Measurements from ENCODE around the gene DGCR8.

- TF ChIP-seq CTCF (conservative IDR thresholded peaks at IDR 0.05) (no peak), EZH2 (IDR thresholded peaks at IDR 0.05; ENCODE audit: low read depth) (no peak)
Observed at GRCh38 chr22:20063271-20064139, 16.5 kb upstream of the DGCR8 start.

Measured in PC-9 (cell line).